ENCODE data around the gene AJAP1.

AJAP1 gene

DNA sequence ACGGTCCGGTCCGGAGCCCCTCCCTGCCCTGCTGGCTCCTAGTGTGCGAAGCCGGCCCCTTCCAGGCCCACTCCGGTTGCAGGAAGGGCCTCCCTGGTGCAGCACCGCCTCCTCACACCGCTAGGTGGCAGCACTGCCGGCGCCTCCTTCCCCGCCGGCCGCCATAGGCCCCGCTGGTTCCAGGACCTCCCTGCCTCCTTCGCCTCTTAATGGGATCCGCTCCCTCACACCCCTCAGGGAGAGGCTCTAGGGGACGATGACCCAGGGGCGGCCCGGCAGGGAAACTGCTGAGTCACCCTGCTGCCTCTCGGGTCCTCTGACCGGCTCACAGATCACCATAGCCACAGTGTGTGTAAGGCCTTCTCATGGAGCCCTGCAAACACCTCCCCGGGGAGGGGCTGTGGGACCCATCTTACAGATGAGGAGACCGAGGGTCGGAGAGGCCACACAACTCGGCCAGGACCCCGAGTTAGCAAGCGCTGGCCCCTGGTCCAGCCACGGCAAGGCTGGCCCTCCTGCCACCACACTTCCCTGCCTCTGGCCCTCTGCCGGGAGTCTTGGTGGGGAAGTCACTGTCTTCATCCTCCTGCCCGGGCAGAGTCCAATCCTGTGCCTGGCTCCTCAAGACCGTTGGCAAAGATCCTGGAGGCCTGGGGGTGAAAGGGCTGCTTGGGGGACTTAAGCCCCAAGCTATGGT, 1.6 kb upstream of the AJAP1 start:
- TF ChIP-seq, protein P1, sequence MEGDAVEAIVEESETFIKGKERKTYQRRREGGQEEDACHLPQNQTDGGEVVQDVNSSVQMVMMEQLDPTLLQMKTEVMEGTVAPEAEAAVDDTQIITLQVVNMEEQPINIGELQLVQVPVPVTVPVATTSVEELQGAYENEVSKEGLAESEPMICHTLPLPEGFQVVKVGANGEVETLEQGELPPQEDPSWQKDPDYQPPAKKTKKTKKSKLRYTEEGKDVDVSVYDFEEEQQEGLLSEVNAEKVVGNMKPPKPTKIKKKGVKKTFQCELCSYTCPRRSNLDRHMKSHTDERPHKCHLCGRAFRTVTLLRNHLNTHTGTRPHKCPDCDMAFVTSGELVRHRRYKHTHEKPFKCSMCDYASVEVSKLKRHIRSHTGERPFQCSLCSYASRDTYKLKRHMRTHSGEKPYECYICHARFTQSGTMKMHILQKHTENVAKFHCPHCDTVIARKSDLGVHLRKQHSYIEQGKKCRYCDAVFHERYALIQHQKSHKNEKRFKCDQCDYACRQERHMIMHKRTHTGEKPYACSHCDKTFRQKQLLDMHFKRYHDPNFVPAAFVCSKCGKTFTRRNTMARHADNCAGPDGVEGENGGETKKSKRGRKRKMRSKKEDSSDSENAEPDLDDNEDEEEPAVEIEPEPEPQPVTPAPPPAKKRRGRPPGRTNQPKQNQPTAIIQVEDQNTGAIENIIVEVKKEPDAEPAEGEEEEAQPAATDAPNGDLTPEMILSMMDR (IDR thresholded peaks at IDR 0.05; ENCODE audit: low read depth, low read length) = peak; percentile 64
- Histone ChIP-seq H3K9me3 (no peaks in the 10 kb centered on the region), H3K27me3 (peaks cover 39% of the 10 kb centered on the region), H3K4me1 (no peaks in the 10 kb centered on the region), H3K36me3 (no peaks in the 10 kb centered on the region), H3K4me3 (ENCODE audit: low read depth, low read length) (no peak overlapping the region)
- peak; percentile 42 for DNase-seq

DNA sequence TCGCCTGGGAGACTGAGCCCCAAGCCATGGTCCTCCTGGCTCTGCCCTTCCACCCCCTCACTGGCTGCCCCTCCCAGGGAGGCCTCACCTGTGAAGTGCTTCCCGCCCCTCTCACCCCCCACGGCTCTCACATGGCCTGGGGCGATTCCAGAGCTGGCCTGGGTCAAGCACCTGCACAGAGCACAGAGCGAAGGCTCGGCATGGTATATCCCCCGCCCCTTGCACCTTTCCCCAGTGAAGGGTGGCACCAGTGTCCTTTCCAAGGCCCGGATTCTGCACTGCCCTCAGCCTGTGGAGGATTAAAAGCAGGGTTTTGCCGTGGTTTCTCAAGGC, 1.1 kb upstream of the AJAP1 start:
- DNase-seq = no peak
- Histone ChIP-seq H3K36me3 (no peaks in the 10 kb centered on the region), H3K4me1 (no peaks in the 10 kb centered on the region), H3K4me3 (ENCODE audit: low read depth, low read length) (no peak overlapping the region), H3K9me3 (no peaks in the 10 kb centered on the region), H3K27me3 (peaks cover 39% of the 10 kb centered on the region)
- TF ChIP-seq, protein P1 (IDR thresholded peaks at IDR 0.05; ENCODE audit: low read depth, low read length) = no peak

DNA sequence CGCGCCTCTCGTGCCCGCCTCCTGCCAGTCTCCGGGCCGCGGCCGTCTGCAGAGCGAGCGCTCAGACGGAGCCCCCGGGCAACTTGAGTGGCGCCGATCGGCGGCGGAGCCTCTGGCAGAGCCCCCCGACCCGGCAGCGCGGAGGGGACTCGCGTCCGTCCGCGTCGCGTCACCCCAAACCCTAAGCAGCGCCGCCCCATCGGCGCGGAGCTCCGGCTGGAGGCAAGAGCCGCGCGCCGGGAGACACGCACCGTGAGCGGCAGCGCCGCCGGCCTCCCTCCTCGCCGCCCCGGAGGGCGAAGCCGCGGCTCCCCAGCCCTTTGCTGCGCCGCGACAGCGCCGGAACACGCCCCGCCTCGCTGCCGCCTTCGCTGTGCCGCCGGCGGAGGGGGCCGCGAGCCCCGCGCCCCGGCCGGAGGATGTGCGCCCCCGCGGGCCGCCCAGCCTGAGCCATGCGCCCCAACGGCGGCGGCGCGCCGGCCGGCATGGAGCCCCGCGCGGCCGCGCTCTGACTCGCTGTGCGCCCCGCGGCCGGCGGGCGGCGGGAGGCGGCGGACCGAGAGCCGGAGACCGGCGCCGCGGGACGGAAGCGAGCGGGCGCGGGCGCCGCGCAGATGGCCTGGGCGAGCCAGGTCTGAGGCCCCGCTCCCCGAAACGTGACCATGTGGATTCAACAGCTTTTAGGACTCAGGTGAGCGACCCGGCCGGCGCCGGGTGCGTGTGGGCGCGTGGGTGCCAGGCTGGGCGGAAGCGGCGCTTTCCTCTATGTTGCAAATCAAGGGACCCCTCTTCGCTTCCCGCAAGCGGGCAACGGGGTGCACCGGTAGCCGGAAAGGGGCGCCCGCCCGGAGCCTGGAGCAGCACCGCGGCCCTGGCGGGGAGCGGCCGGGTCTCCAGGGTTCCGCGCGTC, 610 bp downstream of the AJAP1 start:
- no peak for DNase-seq
- TF ChIP-seq, protein P1 (IDR thresholded peaks at IDR 0.05; ENCODE audit: low read depth, low read length) = no peak
- Histone ChIP-seq H3K9me3 (no peaks in the 10 kb centered on the region), H3K4me3 (ENCODE audit: low read depth, low read length) (no peak overlapping the region), H3K27me3 (peaks cover 39% of the 10 kb centered on the region), H3K36me3 (no peaks in the 10 kb centered on the region), H3K4me1 (no peaks in the 10 kb centered on the region)

DNA sequence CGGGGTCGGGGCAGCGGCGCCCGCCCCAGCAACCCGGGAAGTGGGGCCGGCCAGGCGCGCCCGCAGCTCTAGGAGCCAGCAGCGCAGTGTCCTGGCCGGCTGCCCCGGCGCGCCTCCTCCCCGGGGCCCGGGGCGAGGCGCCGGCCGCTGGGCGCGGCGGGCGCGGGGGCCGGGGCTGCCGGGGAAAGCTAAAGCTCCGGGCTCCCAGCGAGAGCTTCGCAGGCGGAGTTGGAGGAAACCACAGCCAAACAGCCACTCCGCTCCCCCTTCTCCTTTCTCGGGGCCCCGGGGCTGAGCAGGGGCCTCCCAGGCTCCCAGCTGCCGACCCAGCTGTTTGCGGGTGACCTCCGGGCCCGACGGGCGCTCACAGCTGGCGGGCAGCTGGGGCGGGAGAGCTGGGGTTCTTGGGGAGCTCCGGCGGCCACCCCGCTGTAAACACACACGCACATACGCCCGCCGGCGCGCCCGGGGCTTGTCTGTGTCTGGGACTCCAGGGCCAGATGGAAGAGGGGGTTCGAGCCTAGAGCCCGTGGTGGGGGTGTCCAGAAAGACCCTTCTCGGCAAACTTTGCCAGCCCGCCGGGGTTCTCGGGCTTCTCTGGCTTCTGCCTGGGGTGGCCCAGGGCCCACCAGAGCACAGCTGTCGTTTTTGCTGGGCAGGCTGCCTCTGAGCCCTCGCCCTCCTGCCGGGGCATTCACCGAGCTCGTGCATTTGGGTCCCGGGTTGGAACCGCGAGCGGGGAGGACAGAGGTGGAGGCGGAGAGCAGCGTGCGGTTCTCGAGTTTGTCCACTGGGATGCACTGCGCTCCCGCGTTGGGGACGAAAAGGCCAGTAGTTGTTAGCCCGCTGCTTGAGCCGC, 1.5 kb downstream of the AJAP1 start:
- TF ChIP-seq, protein P1 (IDR thresholded peaks at IDR 0.05; ENCODE audit: low read depth, low read length) = peak; percentile 50
- Histone ChIP-seq H3K27me3 (peaks cover 39% of the 10 kb centered on the region), H3K4me1 (no peaks in the 10 kb centered on the region), H3K9me3 (no peaks in the 10 kb centered on the region), H3K4me3 (ENCODE audit: low read depth, low read length) (no peak overlapping the region), H3K36me3 (no peaks in the 10 kb centered on the region)
- peak; percentile 38 for DNase-seq

DNA sequence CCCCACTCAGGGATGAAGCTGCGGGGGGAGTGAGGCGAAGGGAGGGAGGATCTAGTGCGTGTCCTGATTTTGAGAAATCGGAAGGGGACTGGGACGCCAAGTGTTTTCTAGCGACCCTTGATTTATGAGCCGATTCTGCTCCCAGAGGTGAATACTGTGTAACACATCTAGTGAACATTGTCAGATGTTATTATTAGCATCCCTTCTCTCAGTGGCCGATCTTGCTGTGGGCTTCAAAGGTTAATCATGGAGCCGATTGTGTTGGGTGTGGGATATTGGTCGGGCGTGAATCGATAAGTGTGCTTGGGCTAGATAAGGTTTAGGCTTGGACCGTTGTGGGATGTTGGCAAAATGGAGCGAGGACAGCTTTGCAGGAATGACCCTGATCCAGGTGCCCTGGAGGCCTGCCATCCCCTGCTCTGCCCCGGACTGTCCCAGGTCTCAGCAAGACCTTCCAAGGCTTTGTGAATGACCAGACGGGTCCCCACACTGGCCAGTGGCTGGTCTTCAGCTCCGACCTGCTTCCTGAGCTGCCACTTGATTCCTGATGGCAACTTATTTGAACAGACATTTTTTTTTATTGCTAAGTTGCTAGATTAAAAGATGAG, 2.2 kb downstream of the AJAP1 start:
- no peak for DNase-seq
- Histone ChIP-seq H3K4me1 (no peaks in the 10 kb centered on the region), H3K27me3 (peaks cover 39% of the 10 kb centered on the region), H3K9me3 (no peaks in the 10 kb centered on the region), H3K36me3 (no peaks in the 10 kb centered on the region), H3K4me3 (ENCODE audit: low read depth, low read length) (no peak overlapping the region)
- TF ChIP-seq, protein P1 (IDR thresholded peaks at IDR 0.05; ENCODE audit: low read depth, low read length) = no peak
